Neural crest cell (in vitro differentiated cells): ENCODE data around the gene TF. TPM values are rescaled to one million over a fixed set of nuclear protein-coding genes. Genes with fewer than 3 reads are reported as not detected.
"Not testable (repeated sequence)": the region's sequence is repeated elsewhere in the genome, so short reads cannot be mapped to it uniquely, and the experiment has no call there.

Experiments
- DNase-seq: peaks from one replicate; pipeline ENCODE4 v3.0.0; 2021; ENCODE audit warnings: low read depth, mixed read lengths, low spot score
- H3K27ac Mint-ChIP-seq: one replicate; pipeline ENCODE4 v1.8.0; 2021; ENCODE audit warnings: mild to moderate bottlenecking, mixed read lengths; ENCODE audit not compliant: unreplicated experiment
- H3K27me3 Mint-ChIP-seq: 2 replicates; pipeline ENCODE4 v1.8.0; 2021; ENCODE audit warnings: low read depth, mild to moderate bottlenecking, mixed read lengths
- H3K36me3 Mint-ChIP-seq: 2 replicates; pipeline ENCODE4 v1.8.0; 2021; ENCODE audit warnings: low read depth, mild to moderate bottlenecking, mixed read lengths
- H3K4me1 Mint-ChIP-seq: 2 replicates; pipeline ENCODE4 v1.8.0; 2021; ENCODE audit warnings: mixed read lengths
- H3K4me3 Mint-ChIP-seq: one replicate; pipeline ENCODE4 v1.8.0; 2021; ENCODE audit warnings: mild to moderate bottlenecking, mixed read lengths
- H3K9me3 Mint-ChIP-seq: 2 replicates; pipeline ENCODE4 v1.8.0; 2021; ENCODE audit warnings: mixed read lengths
- CTCF ChIP-seq: fragments of 200-600 bp; sonication (generic); conservative IDR thresholded peaks from 2 replicates; pipeline ENCODE4 v1.5.0; 2021; ENCODE audit warnings: antibody characterized with exemption, mild to moderate bottlenecking
- total RNA-seq: library from RNA; stranded (reverse); gene quantifications from 2 replicates; pipeline ENCODE4 v1.2.1, GENCODE V29; 2021

TF gene
- total RNA-seq, 1 donor from 2014 or later, result 1.6 TPM

- Mint-ChIP-seq H3K9me3 (peaks cover 3% of the 10 kb centered on the region), H3K27me3 (peaks cover 10% of the 10 kb centered on the region), H3K27ac (no peak overlapping the region), H3K36me3 (peaks cover 3% of the 10 kb centered on the region), H3K4me1 (no peaks in the 10 kb centered on the region), H3K4me3 (no peak overlapping the region)
- TF ChIP-seq CTCF, result no peak
- DNase-seq, result no peak
These were observed 31.8 kb downstream of the TF start for GRCh38 chr3:133777807-133778568.

DNA sequence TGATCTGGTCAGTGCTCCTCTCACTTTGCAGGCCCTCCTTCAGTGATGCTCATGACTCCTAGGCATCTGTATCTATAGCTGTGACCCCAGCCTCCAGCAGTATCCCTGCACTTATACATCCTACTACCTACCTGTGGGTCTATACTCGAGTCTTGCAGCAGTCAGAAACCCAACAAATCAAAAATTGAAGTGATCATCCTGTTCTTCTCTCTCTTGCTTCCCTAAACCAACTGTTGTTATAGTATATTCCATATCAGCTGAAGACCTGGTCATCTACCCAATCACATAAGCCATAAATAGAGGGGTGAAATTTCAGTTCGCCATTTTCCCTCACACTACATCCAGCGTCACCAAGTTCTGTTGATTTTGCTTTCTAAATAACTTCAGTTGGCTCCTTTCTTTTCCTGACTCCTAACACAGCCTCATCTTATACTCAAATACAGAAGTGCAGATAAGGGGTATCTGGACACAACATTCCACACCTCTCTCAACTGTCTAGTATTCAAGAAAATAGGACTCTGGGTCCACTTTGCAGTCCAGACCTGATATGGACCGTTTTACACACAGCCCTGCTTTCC is 33.5 kb downstream of the TF start:
- Mint-ChIP-seq H3K9me3 (no peaks in the 10 kb centered on the region), H3K27me3 (peaks cover 10% of the 10 kb centered on the region), H3K27ac (no peak overlapping the region), H3K36me3 (peaks cover 3% of the 10 kb centered on the region), H3K4me3 (no peak overlapping the region), H3K4me1 (no peaks in the 10 kb centered on the region)
- TF ChIP-seq CTCF, result no peak
- no peak for DNase-seq

DNA sequence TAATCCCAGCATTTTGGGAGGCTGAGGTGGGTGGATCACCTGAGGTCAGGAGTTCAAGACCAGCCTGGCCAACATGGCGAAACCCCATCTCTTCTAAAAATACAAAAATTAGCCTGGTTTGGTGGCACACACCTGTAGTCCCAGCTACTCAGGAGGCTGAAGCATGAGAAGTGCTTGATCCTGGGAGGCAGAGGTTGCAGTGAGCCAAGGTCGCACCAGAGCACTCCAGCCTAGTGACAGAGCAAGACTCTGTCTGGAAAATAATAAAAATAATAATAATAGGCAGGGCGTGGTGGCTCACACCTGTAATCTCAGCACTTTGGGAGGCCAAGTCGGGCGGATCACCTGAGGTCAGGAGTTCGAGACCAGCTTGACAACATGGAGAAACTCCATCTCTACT is 34.6 kb downstream of the TF start:
- H3K36me3 Mint-ChIP-seq, H3K9me3 Mint-ChIP-seq, H3K4me3 Mint-ChIP-seq, DNase-seq, H3K4me1 Mint-ChIP-seq, H3K27ac Mint-ChIP-seq: not testable (repeated sequence)
- H3K27me3 Mint-ChIP-seq, result peaks cover 10% of the 10 kb centered on the region

- Mint-ChIP-seq H3K4me3 (no peak overlapping the region), H3K27ac (no peak overlapping the region), H3K27me3 (peaks cover 10% of the 10 kb centered on the region), H3K4me1 (no peaks in the 10 kb centered on the region), H3K36me3 (peaks cover 3% of the 10 kb centered on the region), H3K9me3 (no peaks in the 10 kb centered on the region)
- no peak for TF ChIP-seq CTCF
- DNase-seq, result no peak
These were observed 35.4 kb downstream of the TF start for GRCh38 chr3:133781570-133781969.

DNA sequence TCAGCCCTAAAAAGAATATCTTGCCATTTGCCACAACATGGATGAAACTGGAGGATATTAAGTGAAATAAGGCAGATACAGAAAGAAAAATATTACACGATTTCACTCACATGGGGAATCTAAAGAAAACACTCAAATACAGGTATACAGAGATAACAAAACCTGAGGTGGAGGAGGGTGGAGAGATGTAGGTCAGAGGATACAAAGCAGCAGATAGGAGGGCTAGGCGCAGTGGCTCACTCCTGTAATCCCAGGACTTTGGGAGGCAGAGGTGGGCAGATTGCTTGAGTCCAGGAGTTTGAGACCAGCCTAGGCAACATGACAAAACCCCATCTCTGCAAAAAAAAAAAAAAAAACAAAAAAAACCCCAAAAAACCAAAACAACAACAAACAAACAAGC is 36.3 kb downstream of the TF start:
- H3K4me1 Mint-ChIP-seq, result no peaks in the 10 kb centered on the region
- H3K36me3 Mint-ChIP-seq, result peaks cover 3% of the 10 kb centered on the region
- no peak overlapping the region for H3K4me3 Mint-ChIP-seq
- DNase-seq, result no peak
- H3K27me3 Mint-ChIP-seq, result peaks cover 10% of the 10 kb centered on the region
- TF ChIP-seq CTCF, result no peak
- no peaks in the 10 kb centered on the region for H3K9me3 Mint-ChIP-seq
- H3K27ac Mint-ChIP-seq, result no peak overlapping the region

DNA sequence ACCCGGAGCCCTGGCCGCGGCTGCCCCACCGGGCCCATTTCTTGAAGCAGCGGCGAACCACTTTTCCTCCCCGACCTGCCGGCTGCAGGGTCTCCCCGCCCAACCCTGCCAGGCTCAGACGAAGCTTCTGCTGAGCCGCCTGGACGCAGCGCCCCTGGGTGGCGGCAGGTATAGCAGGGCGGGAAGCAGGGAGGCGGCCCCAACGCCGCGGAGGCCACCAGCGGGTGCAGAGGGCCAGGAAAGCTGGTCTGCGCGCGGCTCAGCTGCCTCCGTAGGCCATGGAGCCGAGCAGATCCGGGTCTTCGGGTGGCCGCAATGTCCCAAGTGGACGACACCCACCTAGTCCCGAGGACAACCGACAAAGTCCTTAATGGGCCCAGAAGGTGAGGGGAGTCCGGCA is 37.6 kb downstream of the TF start:
- peaks cover 9% of the 10 kb centered on the region for H3K27me3 Mint-ChIP-seq
- H3K36me3 Mint-ChIP-seq, result peaks cover 3% of the 10 kb centered on the region
- no peaks in the 10 kb centered on the region for H3K4me1 Mint-ChIP-seq
- no peak overlapping the region for H3K4me3 Mint-ChIP-seq
- H3K27ac Mint-ChIP-seq, result no peak overlapping the region
- DNase-seq, result no peak
- H3K9me3 Mint-ChIP-seq, result no peaks in the 10 kb centered on the region
- TF ChIP-seq CTCF, result no peak
